NB4 (cell line): ENCODE results near the gene PPA1.

Experiments
- DNase-seq: peaks from one replicate; pipeline ENCODE4 v3.0.0; 2010; ENCODE audit warnings: low read depth
- H3K4me3 ChIP-seq: one replicate; pipeline ENCODE4 v1.5.1; 2011; ENCODE audit warnings: mild to moderate bottlenecking, low read depth, low read length, moderate library complexity
- CTCF ChIP-seq: IDR thresholded peaks from one replicate; pipeline ENCODE4 v1.5.1; 2012; ENCODE audit warnings: low read depth, low read length
- MAX ChIP-seq: IDR thresholded peaks from 2 replicates; pipeline ENCODE4 v1.6.1; 2011; ENCODE audit warnings: low read depth, low read length
- MYC ChIP-seq: IDR thresholded peaks from 2 replicates; pipeline ENCODE4 v1.6.1; 2011; ENCODE audit warnings: low read depth, low read length
- POLR2A ChIP-seq: IDR thresholded peaks from 2 replicates; pipeline ENCODE4 v1.6.1; 2011; ENCODE audit warnings: mild to moderate bottlenecking; ENCODE audit not compliant: insufficient read length; ENCODE audit errors: extremely low read depth

PPA1 gene

GRCh38 chr10:70222340-70222794 is 10.9 kb downstream of the PPA1 start:
- no peak overlapping the region for H3K4me3 ChIP-seq
- TF ChIP-seq POLR2A, result no peak
- no peak for TF ChIP-seq MYC
- TF ChIP-seq MAX, result no peak
- peak; percentile 41 for DNase-seq

- TF ChIP-seq CTCF (no peak), MAX (no peak), MYC (no peak), POLR2A (no peak)
- DNase-seq, result peak; percentile 14
- H3K4me3 ChIP-seq, result no peak overlapping the region
Measured at GRCh38 chr10:70221030-70221429, 12.2 kb downstream of the PPA1 start.

GRCh38 chr10:70212879-70213278 is 20.4 kb downstream of the PPA1 start:
- no peak for TF ChIP-seq CTCF
- no peak for TF ChIP-seq MYC
- TF ChIP-seq POLR2A, result no peak
- no peak for TF ChIP-seq MAX
- no peak overlapping the region for H3K4me3 ChIP-seq
- no peak for DNase-seq

- H3K4me3 ChIP-seq, result no peak overlapping the region
- TF ChIP-seq MYC (no peak), CTCF (no peak), POLR2A (no peak), MAX (no peak)
- DNase-seq, result no peak
Measured at GRCh38 chr10:70212277-70212676, 21.0 kb downstream of the PPA1 start.

- TF ChIP-seq MYC, result no peak
- no peak for TF ChIP-seq CTCF
- TF ChIP-seq MAX, result no peak
- no peak for TF ChIP-seq POLR2A
- no peak overlapping the region for H3K4me3 ChIP-seq
- DNase-seq, result no peak
Measured at GRCh38 chr10:70206762-70207161, 26.5 kb downstream of the PPA1 start.

GRCh38 chr10:70201105-70201504 is 32.1 kb downstream of the PPA1 start:
- no peak for DNase-seq
- no peak overlapping the region for H3K4me3 ChIP-seq
- TF ChIP-seq CTCF, result no peak
- TF ChIP-seq POLR2A, result no peak
- no peak for TF ChIP-seq MAX
- no peak for TF ChIP-seq MYC
